ENCODE measurements around the gene RXFP4.
A peak's percentile ranks its signal among the peaks of the same experiment; 100 is the strongest.

The RXFP4 gene

DNA sequence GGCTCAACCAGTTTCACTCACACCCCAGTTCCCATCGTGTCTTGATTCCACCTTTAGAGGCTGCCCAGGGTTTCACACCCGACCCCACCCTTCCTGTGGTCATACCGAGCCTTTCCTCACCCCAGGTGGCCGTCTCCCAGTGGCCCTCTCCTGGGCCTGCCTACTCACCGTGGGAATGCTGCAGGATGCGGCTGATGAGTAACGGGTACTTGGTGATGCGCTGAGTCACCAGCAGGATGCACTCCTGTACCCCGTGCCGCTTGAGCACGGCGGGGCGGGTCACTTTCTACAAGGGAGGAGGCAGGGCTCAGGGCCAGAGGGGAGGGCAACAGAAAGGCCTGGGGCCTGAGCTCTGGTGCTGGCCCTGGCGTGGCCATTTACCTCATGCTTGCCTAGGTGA is 20.5 kb downstream of the RXFP4 start:
- DNase-seq: no peak

DNA sequence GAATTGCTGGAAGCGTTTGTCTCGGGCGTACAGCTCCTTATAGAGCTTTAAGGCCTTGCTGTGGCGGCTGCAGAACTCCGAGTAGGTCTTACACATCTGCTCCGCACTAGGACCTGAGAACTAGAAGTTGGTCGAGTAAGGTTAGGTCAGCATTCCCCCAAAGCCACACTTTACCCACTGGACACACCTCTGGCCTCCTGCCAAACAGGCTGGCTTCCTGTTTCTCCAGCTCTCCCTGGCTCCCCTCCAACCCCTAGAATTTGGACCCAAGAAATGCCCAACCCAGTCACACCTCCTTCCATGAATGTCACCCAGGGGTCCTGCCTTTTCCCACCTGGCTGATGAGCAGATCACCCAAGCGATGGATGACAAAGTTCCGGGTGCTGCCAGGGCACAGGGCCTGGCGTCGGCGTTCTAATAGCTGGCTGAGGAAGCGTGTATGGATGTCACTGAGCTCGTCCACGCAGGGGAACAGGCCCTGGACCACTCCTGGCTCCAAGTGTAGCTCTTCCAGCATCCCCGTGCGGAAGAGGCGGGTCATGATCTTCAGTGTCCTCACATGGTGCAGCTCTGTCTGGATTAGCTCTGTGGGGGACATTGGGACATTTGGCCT is 21.3 kb downstream of the RXFP4 start:
- DNase-seq: no peak

DNA sequence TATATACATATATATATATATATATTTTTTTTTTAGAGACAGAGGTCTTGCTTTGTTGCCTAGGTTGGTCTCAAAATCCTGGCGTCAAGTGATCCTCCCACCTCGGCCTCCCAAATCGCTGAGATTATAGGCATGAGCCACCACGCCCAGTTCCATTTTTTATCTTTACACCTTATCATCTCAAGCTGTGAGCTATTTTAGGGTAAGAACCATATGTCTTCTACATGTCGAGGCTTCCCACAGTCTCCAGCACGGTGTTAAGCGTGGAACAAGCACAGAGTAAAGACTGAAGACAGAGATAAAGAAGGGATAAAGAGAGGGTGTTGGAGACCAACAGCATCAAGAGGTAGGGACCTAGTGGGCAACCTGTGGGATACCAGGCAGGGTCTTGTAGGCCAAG is 22.8 kb downstream of the RXFP4 start:
- DNase-seq: no peak

- no peak for DNase-seq
These were observed 24.7 kb downstream of the RXFP4 start for GRCh38 chr1:155966135-155966534.

GRCh38 chr1:155966750-155967149 is 25.3 kb downstream of the RXFP4 start:
- no peak for DNase-seq

DNA sequence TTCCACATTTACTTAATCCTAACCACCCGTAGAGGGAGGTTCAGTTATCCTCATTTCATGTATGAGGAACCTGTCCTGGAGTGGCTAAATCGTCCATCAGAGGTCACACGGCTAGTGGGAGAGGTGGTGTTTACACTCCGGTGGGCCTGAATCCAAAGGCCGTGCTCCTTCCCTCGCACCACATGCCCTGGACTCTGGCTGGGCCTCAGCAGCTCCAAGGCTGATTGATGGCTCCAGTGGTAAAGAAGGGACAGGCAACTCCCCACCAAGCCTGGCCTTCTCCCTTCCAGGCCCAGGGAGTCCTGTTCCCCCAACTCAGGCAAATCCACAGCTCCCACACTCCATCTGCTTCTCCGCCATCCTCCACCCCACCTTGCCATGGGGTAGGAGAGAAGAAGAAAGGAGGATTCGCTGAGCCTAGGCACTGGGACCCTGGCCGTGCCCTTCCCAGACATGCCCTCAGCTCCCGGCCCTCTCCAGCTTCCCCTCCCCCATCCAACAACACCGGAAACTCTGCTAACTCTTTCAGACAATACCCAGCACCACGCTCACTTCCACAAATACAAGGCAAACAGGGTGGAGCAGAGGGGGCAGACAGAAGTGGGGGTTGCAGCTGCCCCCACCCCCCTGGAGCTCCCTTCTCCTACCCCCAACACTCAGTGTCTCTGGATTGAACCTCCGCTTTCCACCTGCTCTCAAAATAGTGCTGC is 26.1 kb downstream of the RXFP4 start:
- DNase-seq: no peak

DNA sequence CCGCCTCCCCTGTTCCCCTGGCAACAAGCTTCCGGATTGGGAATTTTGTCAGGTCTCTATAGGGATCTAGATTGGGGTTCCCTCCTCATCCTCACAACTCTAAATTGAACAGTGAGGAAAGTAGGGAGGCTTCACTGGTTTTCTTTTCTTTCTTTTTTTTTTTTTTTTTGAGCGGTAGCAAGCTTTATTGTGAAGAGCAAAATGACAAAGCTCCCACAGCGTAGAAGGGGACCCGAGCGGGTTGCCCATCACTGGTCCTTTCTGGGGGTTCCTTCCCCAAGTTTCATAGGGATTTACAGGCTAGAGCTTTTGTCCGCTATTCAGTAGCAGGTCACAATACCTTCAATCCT is 26.6 kb downstream of the RXFP4 start:
- no peak for DNase-seq

DNA sequence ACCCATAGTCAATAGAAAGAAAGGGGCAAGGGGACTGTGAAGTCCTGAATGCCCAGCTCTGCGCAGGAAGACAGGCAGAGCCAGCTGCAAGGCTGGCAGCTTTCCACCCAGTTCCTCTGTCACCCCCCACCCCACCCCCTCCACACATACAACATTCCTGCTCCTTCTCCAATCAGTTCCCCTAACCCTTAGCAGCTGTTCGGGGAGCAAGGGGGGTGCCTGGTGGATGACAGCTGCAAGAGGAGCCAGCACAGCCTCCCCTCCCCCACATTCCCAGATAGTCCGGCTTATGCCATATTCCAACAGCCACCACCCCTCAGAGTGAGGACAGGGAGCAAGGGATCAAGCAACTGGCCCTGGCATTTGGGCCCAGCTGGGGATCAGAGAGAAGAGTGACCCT is 27.2 kb downstream of the RXFP4 start:
- DNase-seq: no peak

DNA sequence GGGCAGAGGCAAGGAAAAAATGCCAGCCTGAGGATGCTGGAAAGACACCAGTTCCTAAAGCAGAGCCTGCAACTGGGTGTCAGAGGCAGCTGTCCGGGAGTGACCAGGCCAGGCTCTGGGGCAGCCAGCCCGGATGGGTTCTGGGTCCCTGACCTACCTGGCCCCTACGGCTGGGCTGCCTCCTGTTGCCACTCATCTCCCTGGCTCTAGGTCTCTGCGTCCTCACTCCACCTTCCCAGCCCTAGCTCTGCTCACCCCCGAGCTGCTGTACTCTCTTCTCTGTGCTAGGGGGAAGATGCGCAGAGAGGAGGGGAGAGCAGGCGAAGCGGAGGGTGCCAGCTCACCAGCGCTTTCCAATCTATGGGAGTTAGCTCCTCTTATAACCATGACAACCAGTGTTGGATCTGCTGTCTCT is 27.9 kb downstream of the RXFP4 start:
- DNase-seq: no peak

DNA sequence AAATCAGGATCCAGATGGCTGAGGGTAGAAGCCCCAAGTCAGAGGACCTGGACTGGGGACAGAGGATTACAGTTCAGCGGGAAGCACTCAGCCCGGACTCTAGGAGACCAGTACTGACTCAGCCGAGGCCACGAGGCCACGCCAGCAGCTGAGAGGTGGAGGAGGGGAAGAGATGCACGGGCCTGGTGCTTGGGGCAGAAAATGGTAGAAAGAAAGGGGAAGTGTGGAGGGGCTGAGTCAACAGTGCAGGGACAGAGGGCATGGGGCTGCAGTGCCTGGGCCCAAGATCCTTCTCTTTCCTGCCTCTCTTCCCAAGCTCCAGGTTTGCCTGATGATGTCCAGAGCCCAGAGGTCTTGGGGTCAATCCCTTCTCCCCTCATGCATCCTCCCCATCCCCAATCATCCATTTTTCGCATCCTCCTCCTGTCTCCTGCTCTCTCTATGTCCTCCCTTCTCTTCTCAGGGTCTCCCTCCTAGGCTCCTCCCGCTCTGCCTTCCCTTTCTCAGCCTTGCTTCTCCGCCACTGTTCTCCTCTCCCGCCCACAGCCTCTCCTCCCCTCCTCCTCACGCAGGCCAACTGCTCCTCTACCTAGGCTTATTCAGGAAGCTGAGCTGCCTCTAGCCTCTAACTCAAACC is 29.2 kb downstream of the RXFP4 start:
- DNase-seq: no peak

DNA sequence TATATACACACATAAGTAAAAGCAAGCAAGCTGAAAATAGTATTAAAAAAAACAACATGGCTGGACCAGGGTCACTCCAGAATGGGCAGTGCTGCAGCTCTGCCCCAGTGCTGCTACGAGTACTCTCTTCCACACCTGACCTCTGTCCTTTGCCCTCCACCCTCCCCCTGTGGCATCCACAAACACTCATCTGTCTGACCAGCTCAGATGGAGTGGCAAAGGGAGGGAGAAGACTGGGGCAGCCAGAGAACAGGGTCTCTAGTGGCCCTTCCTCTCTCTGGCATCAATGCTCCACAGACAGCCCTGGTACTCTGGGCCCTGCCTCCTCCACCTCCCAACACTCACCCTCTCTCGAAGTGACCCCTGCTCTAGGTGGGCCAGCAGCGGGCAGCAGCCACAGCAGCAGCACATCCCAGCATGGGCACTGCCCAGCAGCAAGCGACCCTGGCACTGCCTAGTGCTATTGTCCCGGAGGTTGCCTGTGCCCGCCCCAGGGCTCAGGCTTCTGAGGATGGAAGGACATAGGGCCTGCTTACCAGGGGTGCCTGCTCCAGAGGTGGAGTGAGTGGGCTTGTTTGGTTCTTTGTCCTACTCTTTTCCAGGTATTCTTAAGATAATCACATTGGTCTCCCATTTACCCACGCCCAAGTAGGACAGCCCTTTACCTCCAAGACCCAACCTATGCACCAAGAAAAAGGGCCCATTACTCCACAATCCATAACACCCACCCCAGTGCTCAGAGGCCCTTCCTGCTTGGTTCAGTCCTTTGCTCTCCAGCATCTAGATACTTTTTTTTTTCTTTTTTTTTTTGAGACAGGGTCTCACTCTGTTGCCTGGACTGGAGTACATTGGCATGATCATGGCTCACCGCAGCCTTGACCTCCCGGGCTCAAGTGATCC is 30.7 kb downstream of the RXFP4 start:
- DNase-seq: no peak

- DNase-seq: no peak
These were observed 32.3 kb downstream of the RXFP4 start for GRCh38 chr1:155973723-155974122.

DNA sequence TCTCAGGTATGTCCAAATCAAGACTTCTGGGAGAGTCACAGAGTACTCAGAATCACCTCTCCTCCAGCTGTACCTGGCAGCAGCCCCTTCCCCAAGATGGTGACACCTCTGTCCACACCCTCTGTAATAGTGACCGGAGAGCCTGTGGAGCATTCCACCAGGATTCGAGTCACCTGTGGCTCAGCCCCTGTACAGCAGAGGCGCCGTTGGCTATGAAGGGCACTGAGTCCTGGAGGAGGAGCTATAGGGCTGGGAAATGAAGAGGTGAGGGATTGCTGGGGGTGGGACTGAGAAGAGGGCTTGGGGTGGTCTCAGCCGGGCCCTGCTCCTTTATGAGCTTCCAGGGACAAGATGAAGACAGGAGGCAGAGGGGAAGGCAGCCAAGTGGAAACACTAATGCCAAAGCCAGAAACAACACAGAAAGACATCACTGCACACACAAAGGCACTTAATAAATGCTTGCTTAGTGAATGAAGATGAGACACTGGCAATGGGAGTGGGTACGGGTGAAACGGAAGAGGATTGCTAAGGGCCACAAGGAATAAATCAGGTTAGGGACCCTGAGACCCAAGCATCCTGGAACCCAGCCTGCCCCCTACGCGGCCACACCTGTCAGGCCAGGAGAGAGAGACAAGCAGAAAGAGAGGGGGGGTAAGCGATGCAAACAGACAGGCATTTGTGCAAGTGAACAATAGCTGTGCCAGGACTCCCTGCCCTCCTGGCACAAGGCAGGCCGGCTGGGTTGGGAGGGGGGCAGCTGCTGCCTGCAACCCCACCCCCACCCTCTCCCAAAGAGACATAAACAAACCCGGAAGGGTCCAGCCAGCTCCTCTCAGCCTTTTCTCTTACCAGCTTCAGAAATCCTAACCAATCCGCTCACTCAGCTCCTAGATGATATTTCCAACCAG is 33.0 kb downstream of the RXFP4 start:
- no peak for DNase-seq

GRCh38 chr1:155975375-155976061 is 34.1 kb downstream of the RXFP4 start:
- DNase-seq: no peak

GRCh38 chr1:155976062-155976912 is 34.8 kb downstream of the RXFP4 start:
- DNase-seq: peak; percentile 43

GRCh38 chr1:155976913-155977689 is 35.7 kb downstream of the RXFP4 start:
- no peak for DNase-seq

DNA sequence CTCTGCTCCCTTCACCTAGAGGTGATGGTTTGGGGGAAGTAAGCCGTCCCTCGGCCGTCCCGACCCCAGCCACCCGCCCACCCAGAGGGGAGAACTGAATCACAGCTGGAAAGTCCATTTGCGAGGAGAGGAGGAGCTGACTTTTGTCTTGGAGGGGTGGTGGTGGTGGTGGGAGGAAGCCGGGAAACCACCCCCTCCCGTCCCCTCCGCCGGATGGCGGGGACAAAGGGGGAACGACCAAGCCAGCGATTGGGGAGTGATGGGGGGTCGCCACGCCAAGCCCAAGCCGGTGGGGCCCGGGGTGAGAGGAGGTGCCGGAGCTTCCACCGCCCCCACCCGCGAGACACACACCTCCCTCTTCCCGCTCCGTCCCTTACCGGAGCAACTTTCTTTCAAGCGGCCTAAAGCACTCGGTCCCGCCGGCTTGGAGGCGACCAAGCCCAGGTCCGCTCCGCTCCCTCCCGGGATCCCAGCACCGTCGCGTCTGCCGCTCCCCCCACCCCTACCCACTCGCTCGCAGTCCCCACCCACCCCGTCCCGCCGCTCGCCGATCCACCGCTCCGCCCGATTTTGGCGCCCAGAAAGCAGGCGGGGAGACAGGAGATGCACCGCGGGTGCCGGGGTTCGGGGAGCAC is 36.4 kb downstream of the RXFP4 start:
- no peak for DNase-seq

DNA sequence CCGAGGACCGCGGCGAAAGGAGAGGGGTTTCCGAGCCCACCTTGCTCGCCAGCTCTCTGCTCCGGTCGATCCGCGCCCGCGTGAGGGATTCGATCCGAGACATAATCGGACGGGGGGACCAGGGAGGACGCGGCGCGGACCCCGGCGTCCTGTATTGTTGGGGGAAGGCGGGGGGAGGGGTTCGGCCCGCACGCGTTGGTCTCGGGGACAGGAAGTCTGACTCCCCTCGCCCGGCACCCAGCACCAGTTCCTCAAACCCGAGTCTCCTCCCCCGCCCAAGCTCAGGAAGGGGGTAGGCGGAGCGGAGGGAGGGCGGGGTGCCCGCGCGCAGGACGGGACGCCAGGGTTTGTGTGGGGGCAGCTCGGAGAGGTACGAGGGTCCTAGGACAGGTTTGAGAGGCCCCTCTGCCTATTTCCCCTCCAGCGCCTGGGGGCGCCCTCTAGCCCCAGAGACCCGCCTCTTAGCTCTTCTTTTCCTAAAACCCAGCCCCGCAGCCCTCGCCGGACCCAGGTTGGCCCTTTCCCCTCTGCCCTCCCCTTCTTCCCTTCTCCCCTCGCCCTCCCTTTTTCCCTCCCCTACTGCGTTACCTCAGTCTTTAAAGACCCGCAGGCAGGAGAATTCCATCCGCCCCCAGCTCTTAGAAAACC is 37.0 kb downstream of the RXFP4 start, which contains the start of gene ARHGEF2:
ARHGEF2 (minus strand) TSS at position 223 of the 648 bp plus-strand sequence; CDS start at position 103, 120 bp downstream.
- no peak for DNase-seq

- no peak for DNase-seq
These were observed 37.6 kb downstream of the RXFP4 start for GRCh38 chr1:155978973-155979429.
